GM20431 (cell line): ENCODE results near the gene TUBB8.
"Not testable (repeated sequence)": the region's sequence is repeated elsewhere in the genome, so short reads cannot be mapped to it uniquely, and the experiment has no call there.

Experiments used
- in situ Hi-C: fragments of 300-500 bp; cut with MseI, MboI; formaldehyde crosslinking; loops from one replicate; pipeline ENCODE4 v1.15.0; 2020; ENCODE audit warnings: low sequenced_read_pairs; ENCODE audit not compliant: unreplicated experiment

TUBB8 gene

GRCh38 chr10:48996-49395 lies at the start of gene TUBB8:
TUBB8 (minus strand) TSS chr10:49296; CDS start chr10:49238, 58 bp downstream.
- in situ Hi-C loops: no loop called here

- in situ Hi-C loops: no loop called here
Observed at GRCh38 chr10:96466-96865, 47.4 kb upstream of the TUBB8 start.

DNA sequence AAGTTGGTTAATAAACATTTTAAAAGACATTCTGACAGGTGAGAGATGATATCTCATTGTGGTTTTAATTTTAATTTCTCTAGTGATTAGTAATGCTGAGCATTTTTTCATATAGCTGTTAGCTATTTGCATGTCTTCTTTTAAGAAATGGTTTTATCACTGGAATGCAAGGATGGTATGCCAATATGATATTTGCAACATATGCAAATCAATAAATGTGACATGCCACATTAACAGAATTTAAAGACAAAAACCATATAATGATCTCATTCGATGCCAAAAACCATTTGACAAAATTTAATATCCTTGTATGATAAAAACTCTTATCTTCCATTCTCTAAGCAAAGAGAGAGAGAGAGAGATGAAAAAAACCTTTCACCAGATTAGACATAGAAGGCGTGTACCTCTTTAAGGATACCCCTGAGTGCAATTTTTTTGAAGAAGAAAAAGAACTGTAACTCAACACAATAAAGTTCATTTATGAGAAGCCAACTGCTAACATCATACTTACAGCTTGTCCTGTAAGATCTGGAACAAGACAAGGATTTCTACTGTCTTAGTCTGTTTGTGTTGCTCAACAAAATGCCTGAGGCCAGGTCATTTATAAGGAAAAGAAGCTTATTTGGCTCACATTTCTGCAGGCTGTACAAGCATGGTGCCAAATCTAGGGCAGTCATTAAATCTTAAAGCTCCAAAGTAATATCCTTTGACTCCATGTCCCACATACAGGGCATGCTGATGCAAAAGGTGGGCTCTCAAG lies 46.4 kb upstream of the TUBB8 start:
- in situ Hi-C loops: no loop called here

GRCh38 chr10:94613-95012 lies 45.5 kb upstream of the TUBB8 start:
- in situ Hi-C loops: no loop called here

DNA sequence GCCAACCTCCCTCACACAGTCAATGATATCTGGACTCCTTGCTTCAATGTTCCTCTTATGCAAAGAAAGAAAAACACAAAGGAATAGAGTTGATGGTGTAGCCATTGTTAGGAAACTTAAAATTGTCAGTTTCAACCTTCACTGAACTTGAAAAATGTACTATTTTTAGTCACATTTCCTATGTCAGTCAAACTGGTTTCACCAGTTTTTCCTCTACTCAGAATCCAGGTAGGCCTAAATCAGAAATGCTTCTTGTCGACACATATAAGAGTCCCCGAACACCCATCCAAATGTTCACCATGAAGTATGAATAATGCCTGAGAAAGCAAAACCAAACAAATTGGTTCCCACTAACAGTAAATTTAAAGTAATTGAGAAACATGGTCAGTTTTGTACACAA lies 43.8 kb upstream of the TUBB8 start:
- in situ Hi-C loops: no loop called here

DNA sequence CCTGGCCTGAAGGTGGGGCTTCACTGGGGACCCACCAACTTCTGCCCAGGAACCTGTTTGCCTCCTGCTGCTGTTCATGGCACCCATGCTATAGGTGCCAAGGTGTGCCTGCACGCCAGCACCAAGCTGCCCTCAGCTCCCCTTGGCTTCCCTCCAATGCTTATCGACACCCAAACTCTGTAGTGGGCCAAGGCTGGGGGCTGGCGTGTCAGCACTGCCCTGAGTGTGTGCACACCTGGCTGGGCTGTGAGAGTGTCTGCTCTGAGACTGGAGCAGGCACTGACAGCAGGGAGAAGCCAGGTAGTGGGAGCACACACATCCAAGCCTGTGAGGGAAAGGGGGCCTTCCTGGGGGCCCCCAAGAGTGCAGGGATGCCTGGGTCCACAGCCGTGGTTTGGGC lies 43.1 kb upstream of the TUBB8 start:
- in situ Hi-C loops: no loop called here

DNA sequence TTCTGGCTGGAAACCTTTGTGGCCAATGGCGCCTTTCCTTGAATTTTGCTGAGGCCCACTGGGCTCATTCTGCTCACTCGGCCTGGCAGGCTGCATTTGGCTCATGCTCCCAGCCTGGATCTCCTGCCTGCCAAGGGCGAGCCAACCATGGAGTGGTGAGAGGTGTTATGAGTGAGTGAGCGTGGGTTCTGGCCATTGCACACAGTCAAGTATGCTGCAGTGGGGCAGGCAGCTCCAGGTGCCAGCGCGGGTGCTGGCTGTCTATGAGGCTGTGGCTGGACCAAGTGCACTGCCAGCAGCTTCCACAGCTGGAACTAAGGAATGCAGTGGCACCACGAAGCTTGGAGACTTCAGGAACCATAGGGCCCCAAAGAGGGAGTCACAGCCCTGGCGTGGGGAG lies 42.2 kb upstream of the TUBB8 start:
- in situ Hi-C loops: no loop called here

DNA sequence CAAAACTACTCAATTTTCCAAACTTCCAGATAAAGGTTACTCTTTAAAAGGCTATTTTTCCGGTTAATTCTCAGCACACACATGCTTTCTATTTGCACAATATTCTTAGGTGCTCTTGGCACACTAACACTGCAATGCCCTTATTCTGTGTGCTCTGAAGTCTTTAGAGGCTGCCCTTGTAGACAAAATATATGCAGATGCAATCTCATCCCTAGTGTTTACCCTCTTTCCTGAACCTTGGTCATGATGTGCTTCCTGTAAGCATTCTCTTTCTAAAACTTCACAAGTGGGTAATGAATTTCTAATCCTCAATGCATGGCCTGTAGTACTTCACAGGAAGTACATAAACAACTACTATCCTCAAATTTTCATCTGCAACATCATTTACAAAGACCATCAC lies 41.1 kb upstream of the TUBB8 start:
- in situ Hi-C loops: no loop called here

- in situ Hi-C loops: no loop called here
Observed at GRCh38 chr10:89248-89647, 40.2 kb upstream of the TUBB8 start.

- in situ Hi-C loops: no loop called here
Observed at GRCh38 chr10:88253-88652, 39.2 kb upstream of the TUBB8 start.

DNA sequence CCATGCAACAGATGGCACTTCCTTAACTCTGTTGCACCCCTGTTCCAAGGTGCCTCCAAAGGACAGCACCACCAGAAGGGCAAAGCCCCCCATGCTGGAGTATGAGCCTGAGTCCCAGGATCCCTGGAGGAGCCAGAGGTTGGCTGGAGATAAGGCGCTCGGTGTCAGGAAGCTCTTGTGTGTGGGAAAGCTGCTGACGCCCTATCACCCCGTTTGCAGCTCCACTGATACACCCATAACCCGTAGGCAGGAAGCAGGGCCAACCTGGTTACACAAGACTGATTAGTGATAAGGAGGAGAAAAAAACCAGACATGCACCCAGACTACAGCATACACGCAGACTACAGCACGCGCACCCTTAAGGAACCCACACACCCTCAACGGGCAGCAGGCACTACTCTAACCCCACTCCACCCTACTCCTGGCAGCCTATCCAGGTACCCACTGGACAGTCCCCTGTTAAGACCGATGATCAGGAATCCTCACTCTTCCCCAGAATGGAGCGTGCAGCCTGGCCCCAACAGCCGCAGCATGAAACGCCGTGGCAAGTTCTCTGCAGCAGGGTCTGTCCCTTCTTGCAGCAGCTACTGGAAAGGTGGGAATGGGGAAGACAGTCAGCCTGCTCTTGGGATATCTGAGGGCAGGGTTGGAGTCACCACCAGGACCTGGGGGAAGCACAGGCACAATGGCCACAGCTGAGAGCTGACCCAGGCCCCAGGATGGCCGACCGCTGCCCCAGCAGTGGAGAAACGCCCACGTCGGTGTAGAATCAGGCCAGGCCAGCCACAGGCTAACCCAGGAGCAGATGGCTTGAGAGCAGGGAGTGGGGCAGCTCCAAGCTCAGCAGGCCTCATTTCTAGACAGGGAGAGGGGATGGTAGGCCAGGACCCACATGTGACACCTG lies 38.3 kb upstream of the TUBB8 start:
- in situ Hi-C loops: no loop called here

- in situ Hi-C loops: no loop called here
Observed at GRCh38 chr10:86031-86430, 36.9 kb upstream of the TUBB8 start.

DNA sequence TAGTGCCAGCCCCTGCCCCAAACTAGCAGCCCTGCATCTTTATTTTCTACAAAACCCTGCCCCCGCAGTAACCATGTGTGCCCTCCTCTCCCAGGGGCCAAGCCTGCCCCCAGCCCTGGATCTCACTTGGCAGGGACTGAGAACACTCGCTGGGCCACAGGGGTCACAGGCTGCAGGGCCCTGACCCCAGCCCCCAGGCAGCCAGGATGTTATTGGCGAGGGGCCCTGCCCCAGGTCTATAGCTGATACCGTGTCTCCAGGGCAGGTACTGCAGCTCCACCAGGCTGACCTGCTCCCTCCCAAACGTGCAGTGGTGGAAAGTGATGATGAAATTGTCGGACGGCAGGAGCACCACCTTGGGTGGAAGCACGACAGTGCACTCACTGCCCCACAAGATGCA lies 35.9 kb upstream of the TUBB8 start:
- in situ Hi-C loops: no loop called here

DNA sequence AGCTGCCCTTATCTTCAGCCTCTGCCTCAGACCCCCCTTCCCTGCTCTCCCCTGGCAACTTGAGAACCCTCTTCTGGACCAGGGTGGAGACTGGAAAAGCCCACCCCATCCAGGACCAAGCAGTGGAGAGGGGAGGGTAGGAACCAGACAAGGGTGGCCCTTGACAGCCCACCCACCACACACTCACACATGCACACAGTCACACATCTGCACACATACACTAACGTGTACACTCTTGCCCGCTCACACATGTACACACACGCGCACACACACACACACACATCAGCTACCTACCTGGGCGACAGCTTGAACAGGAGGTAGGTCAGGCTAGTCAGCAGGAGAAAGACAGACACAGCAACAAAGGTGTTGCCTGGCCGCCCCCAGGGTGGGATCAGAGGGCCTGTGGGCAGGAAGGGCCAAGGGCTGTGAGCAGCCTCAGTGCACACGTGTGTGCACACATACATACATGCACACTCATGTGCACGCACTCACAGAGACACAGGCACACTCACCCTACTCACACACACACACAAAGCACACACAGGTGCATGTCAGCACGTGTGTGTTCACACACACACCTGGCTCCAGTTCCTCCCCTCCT lies 34.9 kb upstream of the TUBB8 start:
- in situ Hi-C loops: no loop called here

GRCh38 chr10:80477-81105 lies 31.5 kb upstream of the TUBB8 start:
- in situ Hi-C loops: no loop called here

- in situ Hi-C loops: no loop called here
Observed at GRCh38 chr10:79532-80215, 30.6 kb upstream of the TUBB8 start.

DNA sequence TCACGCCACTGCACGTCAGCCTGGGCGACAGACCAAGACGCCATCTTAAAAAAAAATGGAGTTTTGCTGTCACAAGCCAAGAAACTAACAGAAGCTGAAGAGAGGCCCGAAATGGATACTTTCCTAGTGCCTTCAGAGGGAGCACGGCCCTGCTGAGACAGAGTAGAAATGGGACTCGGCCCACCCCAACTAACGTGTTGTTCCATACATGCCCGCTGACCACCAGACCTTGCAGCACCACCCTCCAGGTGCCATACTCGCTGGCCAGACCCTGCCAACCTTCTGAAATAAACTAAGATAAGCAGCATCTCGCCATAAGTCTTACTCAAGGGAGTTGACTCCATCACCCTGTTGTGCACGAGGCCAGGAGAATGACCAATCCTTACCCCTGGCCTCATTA lies 29.5 kb upstream of the TUBB8 start:
- in situ Hi-C loops: no loop called here

- in situ Hi-C loops: not testable (repeated sequence)
Observed at GRCh38 chr10:74266-74621, 25.1 kb upstream of the TUBB8 start.

GRCh38 chr10:73543-74265 lies 24.6 kb upstream of the TUBB8 start:
- in situ Hi-C loops: not testable (repeated sequence)
